Ishikawa (cell line): ENCODE measurements around the gene ABLIM2.

Source experiments
- CEBPB ChIP-seq: IDR thresholded peaks from 2 replicates; pipeline ENCODE4 v1.6.1; 2012
- CREB1 ChIP-seq: IDR thresholded peaks from 2 replicates; pipeline ENCODE4 v1.6.1; 2012; ENCODE audit warnings: low read depth
- EGR1 ChIP-seq: IDR thresholded peaks from 2 replicates; pipeline ENCODE4 v1.6.1; 2012
- EP300 ChIP-seq: IDR thresholded peaks from 2 replicates; pipeline ENCODE4 v1.6.1; 2012; ENCODE audit warnings: borderline replicate concordance
- FOXM1 ChIP-seq: IDR thresholded peaks from 2 replicates; pipeline ENCODE4 v1.6.1; 2012; ENCODE audit warnings: low read depth, borderline replicate concordance
- NFIC ChIP-seq: IDR thresholded peaks from 2 replicates; pipeline ENCODE4 v1.6.1; 2012
- RAD21 ChIP-seq: IDR thresholded peaks from 2 replicates; pipeline ENCODE4 v1.6.1; 2012; ENCODE audit warnings: low read depth
- TAF1 ChIP-seq: IDR thresholded peaks from 2 replicates; pipeline ENCODE4 v1.6.1; 2012; ENCODE audit warnings: low read depth, mild to moderate bottlenecking
- TEAD4 ChIP-seq: IDR thresholded peaks from 2 replicates; pipeline ENCODE4 v1.6.1; 2012
- YY1 ChIP-seq: IDR thresholded peaks from 2 replicates; pipeline ENCODE4 v1.6.1; 2012; ENCODE audit warnings: low read depth
- ZBTB7A ChIP-seq: IDR thresholded peaks from 2 replicates; pipeline ENCODE4 v1.6.1; 2012; ENCODE audit warnings: low read depth
- TF ChIP-seq, protein P1 (sequence below): IDR thresholded peaks from 2 replicates; pipeline ENCODE4 v1.6.1; 2012
- TF ChIP-seq, protein P2 (sequence below): IDR thresholded peaks from 2 replicates; pipeline ENCODE4 v1.6.1; 2012
- TF ChIP-seq, protein P3 (sequence below): IDR thresholded peaks from 2 replicates; pipeline ENCODE4 v1.6.1; 2012; ENCODE audit warnings: low read depth, mild to moderate bottlenecking

DNA sequence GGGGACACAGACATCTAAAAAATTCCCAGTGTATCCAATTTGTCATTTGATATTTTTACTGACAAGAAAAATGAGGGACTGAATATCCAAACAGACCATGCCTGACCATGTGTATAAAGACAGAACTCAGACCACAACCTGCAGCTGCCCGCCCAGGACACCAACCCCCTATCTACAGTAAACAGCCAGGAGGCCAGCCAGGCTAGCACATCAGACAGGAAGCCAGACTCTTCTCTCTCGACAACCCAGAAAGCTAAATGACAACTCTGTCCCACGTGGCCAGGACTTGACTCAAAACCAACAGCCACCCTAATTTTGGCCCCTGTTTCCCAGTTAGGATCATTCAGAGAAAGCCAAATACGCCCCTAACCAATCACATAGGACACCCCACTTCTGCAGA, 234.0 kb downstream of the ABLIM2 start:
- no peak for TF ChIP-seq TAF1
- TF ChIP-seq RAD21: no peak
- TF ChIP-seq CREB1: no peak
- TF ChIP-seq, protein P1, sequence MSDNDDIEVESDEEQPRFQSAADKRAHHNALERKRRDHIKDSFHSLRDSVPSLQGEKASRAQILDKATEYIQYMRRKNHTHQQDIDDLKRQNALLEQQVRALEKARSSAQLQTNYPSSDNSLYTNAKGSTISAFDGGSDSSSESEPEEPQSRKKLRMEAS: no peak
- TF ChIP-seq EP300: no peak
- no peak for TF ChIP-seq NFIC
- TF ChIP-seq, protein P2, sequence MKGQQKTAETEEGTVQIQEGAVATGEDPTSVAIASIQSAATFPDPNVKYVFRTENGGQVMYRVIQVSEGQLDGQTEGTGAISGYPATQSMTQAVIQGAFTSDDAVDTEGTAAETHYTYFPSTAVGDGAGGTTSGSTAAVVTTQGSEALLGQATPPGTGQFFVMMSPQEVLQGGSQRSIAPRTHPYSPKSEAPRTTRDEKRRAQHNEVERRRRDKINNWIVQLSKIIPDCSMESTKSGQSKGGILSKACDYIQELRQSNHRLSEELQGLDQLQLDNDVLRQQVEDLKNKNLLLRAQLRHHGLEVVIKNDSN: no peak
- TF ChIP-seq EGR1: no peak
- TF ChIP-seq ZBTB7A: no peak
- no peak for TF ChIP-seq TEAD4
- TF ChIP-seq, protein P3, sequence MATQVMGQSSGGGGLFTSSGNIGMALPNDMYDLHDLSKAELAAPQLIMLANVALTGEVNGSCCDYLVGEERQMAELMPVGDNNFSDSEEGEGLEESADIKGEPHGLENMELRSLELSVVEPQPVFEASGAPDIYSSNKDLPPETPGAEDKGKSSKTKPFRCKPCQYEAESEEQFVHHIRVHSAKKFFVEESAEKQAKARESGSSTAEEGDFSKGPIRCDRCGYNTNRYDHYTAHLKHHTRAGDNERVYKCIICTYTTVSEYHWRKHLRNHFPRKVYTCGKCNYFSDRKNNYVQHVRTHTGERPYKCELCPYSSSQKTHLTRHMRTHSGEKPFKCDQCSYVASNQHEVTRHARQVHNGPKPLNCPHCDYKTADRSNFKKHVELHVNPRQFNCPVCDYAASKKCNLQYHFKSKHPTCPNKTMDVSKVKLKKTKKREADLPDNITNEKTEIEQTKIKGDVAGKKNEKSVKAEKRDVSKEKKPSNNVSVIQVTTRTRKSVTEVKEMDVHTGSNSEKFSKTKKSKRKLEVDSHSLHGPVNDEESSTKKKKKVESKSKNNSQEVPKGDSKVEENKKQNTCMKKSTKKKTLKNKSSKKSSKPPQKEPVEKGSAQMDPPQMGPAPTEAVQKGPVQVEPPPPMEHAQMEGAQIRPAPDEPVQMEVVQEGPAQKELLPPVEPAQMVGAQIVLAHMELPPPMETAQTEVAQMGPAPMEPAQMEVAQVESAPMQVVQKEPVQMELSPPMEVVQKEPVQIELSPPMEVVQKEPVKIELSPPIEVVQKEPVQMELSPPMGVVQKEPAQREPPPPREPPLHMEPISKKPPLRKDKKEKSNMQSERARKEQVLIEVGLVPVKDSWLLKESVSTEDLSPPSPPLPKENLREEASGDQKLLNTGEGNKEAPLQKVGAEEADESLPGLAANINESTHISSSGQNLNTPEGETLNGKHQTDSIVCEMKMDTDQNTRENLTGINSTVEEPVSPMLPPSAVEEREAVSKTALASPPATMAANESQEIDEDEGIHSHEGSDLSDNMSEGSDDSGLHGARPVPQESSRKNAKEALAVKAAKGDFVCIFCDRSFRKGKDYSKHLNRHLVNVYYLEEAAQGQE: no peak
- no peak for TF ChIP-seq CEBPB
- TF ChIP-seq FOXM1: no peak
- TF ChIP-seq YY1: no peak
